ENCODE measurements around the gene GALNT5. TPM values are rescaled to one million over a fixed set of nuclear protein-coding genes. Genes with fewer than 3 reads are reported as not detected.
"Not testable (repeated sequence)": the region's sequence is repeated elsewhere in the genome, so short reads cannot be mapped to it uniquely, and the experiment has no call there.

Gene GALNT5
- total and polyA plus RNA-seq, 10 of the 15 experiments (the other 5 are each of a cell fraction or from before 2014, with no cell fraction given), result under 0.01 to 0.25 (median 0.03) TPM; not detected in 4

DNA sequence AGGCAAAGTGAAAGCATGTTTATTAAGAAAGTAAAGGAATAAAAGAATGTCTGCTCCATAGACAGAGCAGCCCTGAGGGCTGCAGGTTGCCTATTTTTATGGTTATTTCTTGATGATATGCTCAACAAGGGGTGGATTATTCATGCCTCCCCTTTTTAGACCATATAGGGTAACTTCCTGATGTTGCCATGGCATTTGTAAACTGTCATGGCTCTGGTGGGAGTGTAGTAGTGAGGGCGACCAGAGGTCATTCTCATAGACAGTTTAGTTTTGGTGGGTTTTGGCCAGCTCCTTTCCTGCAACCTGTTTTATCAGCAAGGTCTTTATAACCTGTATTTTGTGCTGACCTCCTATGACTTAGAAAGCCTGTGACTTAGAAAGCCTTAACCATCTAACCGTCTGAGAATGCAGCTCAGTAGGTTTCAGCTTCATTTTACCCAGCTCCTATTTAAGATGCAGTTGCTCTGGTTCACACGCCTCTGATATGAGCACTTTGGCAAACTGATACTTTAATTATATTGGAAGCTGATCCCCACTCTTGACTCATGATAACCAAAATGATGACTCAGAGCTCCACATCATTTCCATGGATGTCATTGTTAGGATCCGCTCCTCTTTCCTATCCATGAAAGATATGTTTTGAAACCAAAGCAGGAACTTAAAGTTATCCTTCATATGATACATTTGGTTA is 82.6 kb downstream of the GALNT5 start:
- no peak overlapping the region for H3K27ac ChIP-seq (ENCODE audit: control insufficient read depth, insufficient read depth)
- no peaks in the 10 kb centered on the region for H4K20me1 ChIP-seq (ENCODE audit: control insufficient read depth, insufficient read depth)
- FAIRE-seq, result no peak
- no peaks in the 10 kb centered on the region for H3K36me3 ChIP-seq (ENCODE audit: control insufficient read depth in 2 of 2, insufficient read depth in 2 of 2, low read length in 1 of 2)
- no peaks in the 10 kb centered on the region for H3K27me3 ChIP-seq (replicated peaks in 1 of 2; ENCODE audit: control insufficient read depth in 2 of 2, insufficient read depth in 2 of 2, low read length in 1 of 2)
- TF ChIP-seq SREBF1 (IDR thresholded peaks at IDR 0.05; ENCODE audit: low read length) (no peak), YBX1 (IDR thresholded peaks at IDR 0.05) (no peak), ZNF217 (IDR thresholded peaks at IDR 0.05) (no peak), YY1 (IDR thresholded peaks at IDR 0.05; ENCODE audit: low read depth, low read length) (no peak), SMAD5 (IDR thresholded peaks at IDR 0.05; ENCODE audit: low read depth) (no peak), RELB (IDR thresholded peaks at IDR 0.05; ENCODE audit: low read depth) (no peak), NFXL1 (IDR thresholded peaks at IDR 0.05; ENCODE audit: borderline replicate concordance) (no peak)
- TF ChIP-seq, protein P1, sequence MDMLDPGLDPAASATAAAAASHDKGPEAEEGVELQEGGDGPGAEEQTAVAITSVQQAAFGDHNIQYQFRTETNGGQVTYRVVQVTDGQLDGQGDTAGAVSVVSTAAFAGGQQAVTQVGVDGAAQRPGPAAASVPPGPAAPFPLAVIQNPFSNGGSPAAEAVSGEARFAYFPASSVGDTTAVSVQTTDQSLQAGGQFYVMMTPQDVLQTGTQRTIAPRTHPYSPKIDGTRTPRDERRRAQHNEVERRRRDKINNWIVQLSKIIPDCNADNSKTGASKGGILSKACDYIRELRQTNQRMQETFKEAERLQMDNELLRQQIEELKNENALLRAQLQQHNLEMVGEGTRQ (IDR thresholded peaks at IDR 0.05; ENCODE audit: borderline replicate concordance, low read depth, low read length), result no peak
- BruUV-seq (replicated peaks), result no TSS peak
- peaks cover 15% of the 10 kb centered on the region; the same call in 2 of the 3 replicates for H3K9me3 ChIP-seq (replicated peaks; ENCODE audit: control insufficient read depth, insufficient read depth, low read length)
- ATAC-seq, result no peak
- H3K4me3 ChIP-seq, result no peak overlapping the region
- in situ Hi-C loops (cut with MboI) (no loop called here), intact Hi-C loops (cut with micrococcal nuclease; ENCODE audit: unreplicated experiment) (no loop called here)
- RAD21 ChIA-PET (ENCODE audit: unreplicated experiment), result no interaction called here
- SMC1A ChIA-PET (ENCODE audit: uncharacterized antibody, unreplicated experiment), result no interaction called here
- H3K4me1 ChIP-seq (ENCODE audit: control insufficient read depth, insufficient read depth, low read length), result no peaks in the 10 kb centered on the region
- CTCF ChIA-PET, result interaction anchor here (1.0 to 10.0 kb wide), 5 partner anchors 10 to 38 kb away, joined by 3 to 167 read pairs (median 3); partner anchors contain the start of gene ERMN
- no peak overlapping the region for H2AFZ ChIP-seq (ENCODE audit: control insufficient read depth, low read depth, low read length)
- POLR2A ChIA-PET, result no interaction called here
- H3K4me2 ChIP-seq (ENCODE audit: control insufficient read depth, insufficient read depth), result no peak overlapping the region
- no peak overlapping the region for H3K9ac ChIP-seq (ENCODE audit: control insufficient read depth, insufficient read depth, low read length)
- H3K79me2 ChIP-seq (ENCODE audit: control insufficient read depth, insufficient read depth, low read length), result no peaks in the 10 kb centered on the region
- no peak for DNase-seq (ENCODE audit: low read depth, low spot score)
- WGBS (ENCODE audit: insufficient coverage, insufficient replicate concordance, low lambda C conversion rate, missing lambda C conversion rate), result 85% methylated on average over 4 of the region's 4 CpGs

- H3K4me1 ChIP-seq (ENCODE audit: control insufficient read depth, insufficient read depth, low read length); ATAC-seq; H3K79me2 ChIP-seq (ENCODE audit: control insufficient read depth, insufficient read depth, low read length); H3K4me2 ChIP-seq (ENCODE audit: control insufficient read depth, insufficient read depth); H3K4me3 ChIP-seq; H4K20me1 ChIP-seq (ENCODE audit: control insufficient read depth, insufficient read depth); intact Hi-C loops (cut with micrococcal nuclease; ENCODE audit: unreplicated experiment); POLR2A ChIA-PET; H3K36me3 ChIP-seq (ENCODE audit: control insufficient read depth in 2 of 2, insufficient read depth in 2 of 2, low read length in 1 of 2); RAD21 ChIA-PET (ENCODE audit: unreplicated experiment); H3K27ac ChIP-seq (ENCODE audit: control insufficient read depth, insufficient read depth); H2AFZ ChIP-seq (ENCODE audit: control insufficient read depth, low read depth, low read length); CTCF ChIA-PET; BruUV-seq (replicated peaks); H3K27me3 ChIP-seq (replicated peaks in 1 of 2; ENCODE audit: control insufficient read depth in 2 of 2, insufficient read depth in 2 of 2, low read length in 1 of 2); FAIRE-seq; DNase-seq (ENCODE audit: low read depth, low spot score); in situ Hi-C loops (cut with MboI); H3K9ac ChIP-seq (ENCODE audit: control insufficient read depth, insufficient read depth, low read length): not testable (repeated sequence)
- peaks cover 21% of the 10 kb centered on the region; the same call in 2 of the 3 replicates for H3K9me3 ChIP-seq (replicated peaks; ENCODE audit: control insufficient read depth, insufficient read depth, low read length)
- SMC1A ChIA-PET (ENCODE audit: uncharacterized antibody, unreplicated experiment), result interaction anchor here (1.0 kb wide), 1 partner anchor 9 kb away, joined by 4 read pairs; no protein-coding TSS in a partner anchor
- 100% methylated on average over 2 of the region's 2 CpGs for WGBS (ENCODE audit: insufficient coverage, insufficient replicate concordance, low lambda C conversion rate, missing lambda C conversion rate)
Observed at GRCh38 chr2:157341381-157341780, 83.9 kb downstream of the GALNT5 start.

All from GM12878 (cell line).